HG02588 (cell line): ENCODE measurements around the gene MRGPRE.

ENCODE experiments used
- ATAC-seq: cut with Tn5 transposase; IDR thresholded peaks from one replicate; pipeline ENCODE4 v1.9.1; 2021; ENCODE audit warnings: mild to moderate bottlenecking, moderate library complexity; ENCODE audit not compliant: unreplicated experiment

MRGPRE gene

DNA sequence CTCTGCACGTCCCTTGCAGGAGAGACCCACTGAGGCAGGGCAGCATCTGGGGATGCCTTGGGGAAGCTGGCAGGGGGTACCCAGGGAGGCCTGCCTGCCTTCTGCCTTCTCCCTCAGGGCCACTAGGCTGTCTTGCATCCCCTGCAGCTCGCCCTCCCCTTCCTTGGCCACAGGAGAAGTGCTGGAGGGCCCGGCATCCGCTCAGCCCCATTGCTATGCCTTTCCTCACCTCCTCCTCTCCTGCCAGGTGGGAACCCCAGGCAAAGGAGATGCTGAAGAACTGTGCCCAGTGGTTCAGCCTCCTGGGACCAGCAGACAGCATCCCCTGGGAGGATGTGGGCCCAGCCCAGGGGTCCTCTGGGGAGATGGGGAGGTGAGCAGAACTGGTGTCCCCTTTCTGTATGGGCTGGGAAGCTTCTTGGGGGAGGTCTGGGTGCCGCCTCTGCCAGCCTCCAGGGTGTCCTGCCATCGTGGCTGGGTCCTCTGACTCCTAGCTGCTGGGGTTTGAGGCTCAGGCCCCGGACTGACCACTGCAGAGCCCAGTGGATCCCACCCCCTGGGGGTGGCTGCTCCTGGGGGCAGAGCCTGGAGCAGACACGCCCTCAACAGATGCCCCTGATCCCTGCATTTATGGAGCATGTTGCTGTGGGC lies 34.2 kb downstream of the MRGPRE start:
- no peak for ATAC-seq

DNA sequence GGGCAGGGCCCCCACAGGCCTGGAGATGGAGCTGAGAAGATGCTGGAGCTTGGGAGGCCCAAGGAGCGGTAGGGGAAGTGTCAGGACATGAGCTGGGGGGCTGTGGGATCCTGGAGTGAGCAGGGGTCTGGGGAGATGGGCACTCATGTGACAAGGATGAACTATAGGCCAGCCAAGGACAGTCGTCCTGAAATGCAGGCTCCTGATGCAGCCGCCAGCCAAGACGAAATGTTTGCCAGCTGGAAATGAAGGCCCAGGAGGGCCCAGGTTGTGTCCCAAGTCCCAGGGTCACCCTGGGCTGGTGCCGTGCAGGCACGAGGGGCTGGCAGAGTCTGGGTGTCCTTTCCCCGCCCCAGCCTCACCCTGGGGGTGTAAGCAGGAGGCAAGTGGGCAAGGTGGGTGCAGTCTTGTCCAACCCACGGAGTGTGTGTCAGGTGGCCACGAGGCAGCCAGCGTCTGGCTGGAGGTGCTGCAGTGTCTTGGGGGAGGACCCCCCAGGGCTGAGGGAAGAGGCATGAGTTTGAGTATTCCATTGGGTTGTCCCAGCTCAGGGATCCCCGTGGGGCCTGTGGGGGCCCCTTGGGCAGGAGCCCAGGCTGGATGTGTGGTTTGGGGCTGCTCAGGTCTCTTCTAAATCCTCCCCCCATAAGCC lies 35.0 kb downstream of the MRGPRE start:
- ATAC-seq = no peak

DNA sequence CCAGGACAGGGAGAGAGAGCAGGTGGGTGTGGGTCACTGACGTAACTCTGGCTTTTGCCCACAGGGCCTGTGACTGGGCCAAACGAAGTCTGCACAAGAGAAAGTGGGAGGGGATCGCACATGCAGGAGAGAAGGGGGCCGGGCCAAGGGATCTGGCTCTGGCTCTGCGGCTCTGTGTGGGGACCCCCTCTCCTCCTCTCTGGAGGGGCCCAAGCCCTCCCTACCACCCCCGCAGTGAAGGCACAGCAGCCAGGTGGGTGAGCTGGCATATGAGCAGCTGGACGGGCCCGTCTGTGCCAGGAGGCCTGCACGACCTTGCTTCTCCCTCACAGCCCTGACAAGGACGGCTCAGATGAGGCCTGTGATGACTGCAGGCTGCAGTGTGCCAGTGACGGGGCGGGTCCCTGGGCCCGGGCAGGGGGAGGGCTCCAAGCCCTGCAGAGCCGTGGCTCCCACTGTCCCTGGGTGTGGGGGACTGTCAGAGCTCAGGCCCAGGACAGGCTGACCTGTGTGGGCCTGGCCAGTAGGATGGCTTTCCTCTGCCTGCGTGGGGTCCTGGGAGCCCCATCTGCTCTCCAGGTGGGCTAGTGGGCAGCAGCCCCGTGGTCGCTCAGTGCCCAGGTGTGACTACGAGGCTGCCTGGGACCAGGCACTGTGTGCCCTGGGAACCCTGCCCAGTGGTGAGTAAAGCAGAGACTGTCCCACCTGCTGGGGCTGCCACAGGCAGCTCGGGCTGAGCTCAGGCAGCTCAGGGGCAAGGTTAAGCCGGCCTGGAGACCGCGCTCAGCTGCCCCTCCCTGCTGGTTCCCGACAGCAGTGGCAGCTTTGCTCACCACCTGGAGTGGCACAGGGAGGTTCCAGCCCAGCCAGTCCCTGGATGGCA lies 35.8 kb downstream of the MRGPRE start:
- no peak for ATAC-seq

GRCh38 chr11:3195251-3196160 lies 36.7 kb downstream of the MRGPRE start:
- ATAC-seq = no peak

- no peak for ATAC-seq
These were observed 38.0 kb downstream of the MRGPRE start for GRCh38 chr11:3194016-3194816.

DNA sequence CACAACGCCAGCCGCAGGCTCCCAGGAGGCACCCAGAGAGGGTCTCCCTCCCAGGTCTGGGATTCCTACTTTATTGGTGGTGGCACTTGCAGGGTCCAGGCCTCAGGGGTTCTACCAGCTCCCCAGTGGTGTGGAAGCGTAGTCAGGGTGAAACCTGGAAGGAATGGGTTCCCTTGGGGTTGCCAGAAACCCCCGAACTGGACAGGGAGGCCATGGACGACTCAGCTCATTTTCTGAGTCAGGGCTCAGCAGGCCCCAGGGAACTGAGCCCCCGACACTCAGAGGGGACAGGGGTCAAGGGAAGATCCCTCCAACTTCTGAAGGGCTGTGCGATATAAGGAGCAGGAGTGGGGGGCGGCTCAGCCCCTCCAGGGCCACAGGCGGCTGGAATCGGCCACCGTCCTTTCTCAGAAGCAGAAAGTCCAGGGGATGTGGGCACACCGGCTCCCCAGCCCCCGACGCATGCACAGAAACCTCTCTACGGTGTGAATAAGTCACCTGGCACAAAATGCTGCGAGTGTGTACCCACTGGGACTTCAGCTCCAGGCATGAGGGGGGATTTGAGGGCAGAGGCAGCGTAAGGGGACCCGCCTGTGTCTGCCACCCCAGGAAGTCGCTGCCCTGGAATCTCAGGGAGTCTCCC lies 38.7 kb downstream of the MRGPRE start:
- ATAC-seq = no peak

DNA sequence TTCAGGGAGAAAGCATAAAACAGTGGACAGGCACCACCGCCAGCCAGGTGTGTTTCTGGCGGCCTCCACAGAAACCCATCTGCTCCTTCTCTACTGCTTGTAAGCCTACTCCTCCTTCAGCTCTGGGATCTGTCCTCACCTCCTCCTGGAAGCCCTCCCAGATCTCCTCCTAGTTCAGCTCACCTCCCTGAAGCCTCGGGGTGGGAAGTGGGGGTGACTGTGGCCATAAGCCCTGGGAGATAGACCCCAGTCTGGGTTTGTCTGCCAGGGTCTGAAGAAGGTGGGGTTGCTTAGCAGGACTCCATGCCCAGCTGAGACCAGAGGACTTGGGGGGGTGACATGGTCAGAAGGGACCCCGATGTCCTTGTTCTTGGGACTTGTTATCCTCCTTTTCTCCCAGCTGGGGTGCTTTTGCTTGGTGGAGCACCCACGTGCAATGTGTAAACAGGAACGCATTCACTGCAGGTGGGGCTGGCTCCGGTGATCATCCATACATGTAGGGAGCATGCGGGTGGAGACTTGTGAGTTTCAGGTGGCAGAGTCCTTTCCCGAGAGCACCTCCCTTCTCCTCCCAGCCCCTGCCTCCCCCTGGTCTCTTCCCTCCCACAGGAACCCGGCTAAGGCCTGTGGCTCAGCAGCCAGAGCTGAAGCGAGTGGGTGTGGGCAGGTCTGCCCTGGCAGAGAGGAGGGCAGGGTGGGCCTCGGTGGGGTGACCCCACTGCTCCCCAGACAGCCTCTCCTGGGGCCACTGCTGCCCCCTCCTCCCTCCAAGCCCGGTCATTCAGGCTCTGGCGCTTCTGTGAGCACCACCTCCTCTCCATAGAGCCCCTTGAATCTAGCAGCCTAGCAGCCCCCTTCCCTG lies 39.5 kb downstream of the MRGPRE start:
- ATAC-seq = no peak

- ATAC-seq = no peak
These were observed 40.5 kb downstream of the MRGPRE start for GRCh38 chr11:3191586-3192324.

DNA sequence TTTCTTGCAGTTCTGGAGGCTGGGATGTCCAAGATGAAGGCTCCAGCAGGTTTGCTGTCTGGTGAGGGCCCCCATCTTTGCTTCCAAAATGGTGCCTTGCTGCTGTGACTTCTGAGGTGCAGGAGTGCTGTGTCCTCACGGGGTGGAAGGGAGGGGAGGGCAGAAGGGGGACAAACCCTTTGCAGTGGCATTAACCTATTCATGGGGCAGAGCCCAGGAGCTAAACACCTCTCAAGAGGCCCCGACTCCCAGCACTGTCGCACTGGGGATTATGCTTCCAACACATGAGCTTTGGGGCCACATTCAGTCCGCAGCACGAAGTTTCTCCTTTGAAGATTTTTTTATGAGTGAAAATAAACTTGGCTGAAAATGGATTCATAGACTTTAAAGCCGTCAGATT lies 41.6 kb downstream of the MRGPRE start:
- no peak for ATAC-seq

DNA sequence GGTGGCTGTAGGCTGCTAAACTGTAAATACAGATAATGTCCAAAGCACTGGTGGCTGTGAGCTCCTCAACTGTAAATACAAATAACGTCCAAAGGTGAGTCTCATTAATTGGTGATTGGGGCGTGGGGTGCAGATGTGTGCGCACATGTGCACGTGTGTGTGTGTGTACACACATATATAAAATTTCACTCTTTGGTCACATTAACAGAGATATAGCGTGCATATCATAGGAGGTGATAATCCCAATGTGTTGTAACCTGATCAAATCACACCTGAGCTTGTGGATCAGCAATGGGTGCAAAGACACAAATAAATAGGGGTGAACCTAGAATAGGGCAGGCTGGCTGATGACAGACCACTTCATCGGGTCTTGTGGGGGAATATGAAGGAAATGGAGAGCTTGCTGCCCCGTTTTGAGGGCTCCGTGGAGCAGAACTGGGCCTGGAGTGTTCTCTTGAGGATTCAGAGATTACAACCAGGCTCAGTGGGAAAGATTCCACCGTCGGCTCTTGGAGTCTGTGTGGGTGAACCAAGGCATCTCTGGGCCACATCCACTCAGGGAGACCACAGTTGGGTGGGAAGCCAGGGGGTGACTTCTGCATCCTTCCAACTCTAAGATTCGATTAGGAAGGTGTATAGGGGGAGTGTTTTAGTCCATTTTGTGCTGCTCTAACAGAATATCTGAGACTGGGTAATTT lies 42.2 kb downstream of the MRGPRE start:
- no peak for ATAC-seq

GRCh38 chr11:3189196-3189843 lies 42.9 kb downstream of the MRGPRE start:
- no peak for ATAC-seq

- ATAC-seq = no peak
These were observed 43.6 kb downstream of the MRGPRE start for GRCh38 chr11:3188496-3189195.

DNA sequence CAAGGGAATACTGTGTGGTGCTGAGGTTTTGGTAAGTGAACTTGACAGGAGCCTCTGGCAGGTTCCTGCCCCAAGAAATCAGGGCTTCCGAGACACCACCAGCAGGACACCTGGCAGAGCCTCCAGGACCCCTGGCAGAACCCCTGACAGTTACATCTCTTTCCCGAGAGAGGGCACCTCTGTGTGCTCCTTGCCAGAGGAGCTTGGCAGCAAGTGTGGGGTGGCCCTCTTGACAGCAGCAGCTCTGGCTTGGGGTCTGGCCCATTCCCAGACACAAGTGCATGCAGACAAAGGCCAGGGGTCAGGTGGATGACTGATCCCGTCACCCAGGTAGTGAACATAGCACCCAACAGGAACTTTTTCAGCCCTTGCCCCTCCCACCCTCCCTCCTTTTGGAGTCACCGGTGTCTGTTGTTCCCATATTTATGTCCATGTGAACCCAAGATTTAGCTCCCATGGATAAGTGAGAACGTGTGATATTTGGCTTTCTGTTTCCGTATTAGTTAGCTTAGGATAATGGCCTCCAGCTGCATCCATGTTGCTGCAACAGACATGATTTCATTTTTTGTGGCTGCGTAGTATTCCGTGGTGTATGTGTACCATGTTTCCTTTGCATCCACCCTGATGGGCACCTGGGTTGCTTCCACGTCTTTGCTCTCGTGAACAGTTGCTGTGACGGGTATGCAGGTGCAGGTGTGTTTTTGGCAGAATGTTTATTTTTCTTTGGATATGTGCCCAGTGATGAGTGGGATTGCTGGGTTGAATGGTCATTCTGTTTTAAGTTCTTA lies 45.9 kb downstream of the MRGPRE start:
- no peak for ATAC-seq

GRCh38 chr11:3184732-3185347 lies 47.4 kb downstream of the MRGPRE start:
- no peak for ATAC-seq

GRCh38 chr11:3183523-3183922 lies 48.7 kb downstream of the MRGPRE start:
- no peak for ATAC-seq
